Measurements from ENCODE around the gene SMAP2. TPM values are rescaled to one million over a fixed set of nuclear protein-coding genes. Genes with fewer than 3 reads are reported as not detected.

The SMAP2 gene
- polyA plus RNA-seq, 3 donors, result 302 to 382 (median 359) TPM

DNA sequence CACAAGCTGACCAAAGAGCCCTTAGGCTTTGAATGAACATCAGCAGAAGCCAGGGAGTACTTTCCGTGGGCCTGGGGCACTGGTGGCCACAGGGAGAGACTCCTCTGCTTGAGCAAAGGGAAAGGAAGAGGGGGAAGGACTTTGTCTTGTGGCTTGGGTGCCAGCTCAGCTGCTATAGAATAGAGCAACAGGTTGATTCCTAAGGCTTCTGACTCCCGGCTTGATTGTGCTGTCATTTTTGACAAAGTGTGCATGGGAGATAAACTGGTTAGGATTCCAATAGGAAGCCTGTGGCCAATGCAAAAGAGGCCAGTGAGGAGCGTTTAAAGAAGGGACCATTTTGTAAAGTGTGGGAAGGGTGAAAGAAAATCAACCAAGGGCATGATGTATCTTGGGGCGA lies 11.9 kb upstream of the SMAP2 start:
- Histone ChIP-seq H3K9ac (ENCODE audit: insufficient read depth, low read length, poor library complexity, severe bottlenecking) (no peak overlapping the region), H3K9me3 (replicated peaks in 1 of 2; ENCODE audit: control insufficient read depth in 1 of 2, insufficient read depth in 1 of 2, low read length in 2 of 2) (peaks cover 4 to 8% of the 10 kb centered on the region in 2 donors), H4K20me1 (ENCODE audit: insufficient read depth, low read length) (peaks cover 26% of the 10 kb centered on the region), H3K4me1 (ENCODE audit: control insufficient read depth in 1 of 2, insufficient read depth in 2 of 2, low read length in 2 of 2) (peaks cover 31 to 38% of the 10 kb centered on the region in 2 donors), H2AFZ (ENCODE audit: insufficient read depth, low read depth, low read length, poor library complexity, severe bottlenecking) (no peak overlapping the region), H3K36me3 (replicated peaks in 1 of 2; ENCODE audit: control insufficient read depth in 1 of 2, insufficient read depth in 2 of 2, low read length in 2 of 2) (peaks cover 12 to 57% of the 10 kb centered on the region in 2 donors), H3K27ac (ENCODE audit: low read depth in 1 of 2, low read length in 2 of 2) (peak overlapping the region; percentile 2 to 7), H3K4me2 (replicated peaks; ENCODE audit: extremely low read depth, low read length, poor library complexity, severe bottlenecking) (peak overlapping the region; percentile 31), H3K79me2 (ENCODE audit: insufficient read depth, low read length) (peaks cover 11% of the 10 kb centered on the region), H3K4me3 (replicated peaks in 1 of 3; ENCODE audit: low read depth in 2 of 3, low read length in 3 of 3) (no peak overlapping the region), H3K27me3 (ENCODE audit: control insufficient read depth in 2 of 2, insufficient read depth in 2 of 2, low read length in 2 of 2) (no peaks in the 10 kb centered on the region)
- H3K36me3 Mint-ChIP-seq, result peaks cover 56 to 66% of the 10 kb centered on the region in 2 donors
- peaks cover 36% of the 10 kb centered on the region for H3K4me1 Mint-ChIP-seq
- no peak for DNase-seq
- peak overlapping the region in 4 of 7 donors; percentile 16 to 76 (median 48) for H3K27ac Mint-ChIP-seq
- no peak overlapping the region for H3K4me3 Mint-ChIP-seq
- peaks cover 0 to 4% (median 3%) of the 10 kb centered on the region in 3 donors for H3K27me3 Mint-ChIP-seq (ENCODE audit: low read depth in 3 of 3)
- H3K9me3 Mint-ChIP-seq, result peaks cover 8 to 23% (median 14%) of the 10 kb centered on the region in 7 donors
- TF ChIP-seq, protein P1, sequence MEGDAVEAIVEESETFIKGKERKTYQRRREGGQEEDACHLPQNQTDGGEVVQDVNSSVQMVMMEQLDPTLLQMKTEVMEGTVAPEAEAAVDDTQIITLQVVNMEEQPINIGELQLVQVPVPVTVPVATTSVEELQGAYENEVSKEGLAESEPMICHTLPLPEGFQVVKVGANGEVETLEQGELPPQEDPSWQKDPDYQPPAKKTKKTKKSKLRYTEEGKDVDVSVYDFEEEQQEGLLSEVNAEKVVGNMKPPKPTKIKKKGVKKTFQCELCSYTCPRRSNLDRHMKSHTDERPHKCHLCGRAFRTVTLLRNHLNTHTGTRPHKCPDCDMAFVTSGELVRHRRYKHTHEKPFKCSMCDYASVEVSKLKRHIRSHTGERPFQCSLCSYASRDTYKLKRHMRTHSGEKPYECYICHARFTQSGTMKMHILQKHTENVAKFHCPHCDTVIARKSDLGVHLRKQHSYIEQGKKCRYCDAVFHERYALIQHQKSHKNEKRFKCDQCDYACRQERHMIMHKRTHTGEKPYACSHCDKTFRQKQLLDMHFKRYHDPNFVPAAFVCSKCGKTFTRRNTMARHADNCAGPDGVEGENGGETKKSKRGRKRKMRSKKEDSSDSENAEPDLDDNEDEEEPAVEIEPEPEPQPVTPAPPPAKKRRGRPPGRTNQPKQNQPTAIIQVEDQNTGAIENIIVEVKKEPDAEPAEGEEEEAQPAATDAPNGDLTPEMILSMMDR (IDR thresholded peaks at IDR 0.05), result no peak
- intact Hi-C loops (cut with micrococcal nuclease), result no loop called here
- WGBS (ENCODE audit: insufficient coverage), result 87% methylated on average over 4 of the region's 4 CpGs

DNA sequence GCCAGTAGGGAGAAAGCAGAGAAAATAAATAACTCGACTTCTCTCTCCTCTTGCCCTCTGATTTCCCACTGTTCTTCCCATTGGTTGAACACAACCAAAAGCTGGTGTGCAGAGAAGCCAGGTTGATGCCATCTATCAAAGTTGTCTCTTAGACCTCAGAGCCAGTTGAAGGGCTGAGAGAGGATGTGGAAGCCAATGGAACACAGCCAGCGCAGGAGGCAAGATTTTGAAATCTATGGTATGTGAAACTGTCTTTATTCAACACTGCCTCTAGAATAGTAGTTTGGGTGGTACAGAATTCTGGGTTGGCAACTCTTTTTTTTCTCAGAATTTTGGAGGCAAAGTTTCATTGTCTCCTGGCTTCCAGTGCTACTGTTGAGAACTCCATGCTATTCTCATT lies 11.3 kb upstream of the SMAP2 start:
- peaks cover 9% of the 10 kb centered on the region for H3K79me2 ChIP-seq (ENCODE audit: insufficient read depth, low read length)
- Mint-ChIP-seq H3K27ac (peak overlapping the region in 1 of 7 donors; percentile 34), H3K4me3 (no peak overlapping the region), H3K4me1 (peaks cover 30% of the 10 kb centered on the region), H3K36me3 (peaks cover 56 to 66% of the 10 kb centered on the region in 2 donors), H3K9me3 (peaks cover 8 to 23% (median 14%) of the 10 kb centered on the region in 7 donors), H3K27me3 (ENCODE audit: low read depth in 3 of 3) (peaks cover 0 to 4% (median 3%) of the 10 kb centered on the region in 3 donors)
- no peak overlapping the region for H3K4me2 ChIP-seq (replicated peaks; ENCODE audit: extremely low read depth, low read length, poor library complexity, severe bottlenecking)
- H3K4me3 ChIP-seq (replicated peaks in 1 of 3; ENCODE audit: low read depth in 2 of 3, low read length in 3 of 3), result no peak overlapping the region
- no peak overlapping the region for H2AFZ ChIP-seq (ENCODE audit: insufficient read depth, low read depth, low read length, poor library complexity, severe bottlenecking)
- no peaks in the 10 kb centered on the region for H3K27me3 ChIP-seq (ENCODE audit: control insufficient read depth in 2 of 2, insufficient read depth in 2 of 2, low read length in 2 of 2)
- TF ChIP-seq, protein P1 (IDR thresholded peaks at IDR 0.05), result no peak
- H3K27ac ChIP-seq (ENCODE audit: low read depth in 1 of 2, low read length in 2 of 2), result no peak overlapping the region
- peaks cover 4 to 8% of the 10 kb centered on the region in 2 donors for H3K9me3 ChIP-seq (replicated peaks in 1 of 2; ENCODE audit: control insufficient read depth in 1 of 2, insufficient read depth in 1 of 2, low read length in 2 of 2)
- peaks cover 26% of the 10 kb centered on the region for H4K20me1 ChIP-seq (ENCODE audit: insufficient read depth, low read length)
- peaks cover 27 to 32% of the 10 kb centered on the region in 2 donors for H3K4me1 ChIP-seq (ENCODE audit: control insufficient read depth in 1 of 2, insufficient read depth in 2 of 2, low read length in 2 of 2)
- no peak for DNase-seq
- intact Hi-C loops (cut with micrococcal nuclease), result no loop called here
- peaks cover 12 to 57% of the 10 kb centered on the region in 2 donors for H3K36me3 ChIP-seq (replicated peaks in 1 of 2; ENCODE audit: control insufficient read depth in 1 of 2, insufficient read depth in 2 of 2, low read length in 2 of 2)
- no CpG with 5 or more reads among the region's 2 CpGs for WGBS (ENCODE audit: insufficient coverage)
- no peak overlapping the region for H3K9ac ChIP-seq (ENCODE audit: insufficient read depth, low read length, poor library complexity, severe bottlenecking)

Data from CD14-positive monocyte (primary cell).